Stimulated activated CD4-positive, alpha-beta T cell treated with anti-CD3 and anti-CD28 coated beads, Interleukin-1b, Interleukin-23, amount 100 ng/mL, for 1 hour (primary cell): ENCODE measurements around the gene ARL15.
"Not testable (repeated sequence)": the region's sequence is repeated elsewhere in the genome, so short reads cannot be mapped to it uniquely, and the experiment has no call there.

Experiments
- DNase-seq, 2 donors: peaks; one replicate each; pipeline ENCODE4 v3.0.0-alpha.2; 2020; ENCODE audit warnings: low read depth in 2 of 2

The ARL15 gene

GRCh38 chr5:54310433-54311175 lies at the start of gene ARL15:
ARL15 (minus strand) TSS chr5:54310573.
- peak; percentile 93 to 96 for DNase-seq

- DNase-seq = no peak
Observed at GRCh38 chr5:54360089-54360488, 49.7 kb upstream of the ARL15 start.

DNA sequence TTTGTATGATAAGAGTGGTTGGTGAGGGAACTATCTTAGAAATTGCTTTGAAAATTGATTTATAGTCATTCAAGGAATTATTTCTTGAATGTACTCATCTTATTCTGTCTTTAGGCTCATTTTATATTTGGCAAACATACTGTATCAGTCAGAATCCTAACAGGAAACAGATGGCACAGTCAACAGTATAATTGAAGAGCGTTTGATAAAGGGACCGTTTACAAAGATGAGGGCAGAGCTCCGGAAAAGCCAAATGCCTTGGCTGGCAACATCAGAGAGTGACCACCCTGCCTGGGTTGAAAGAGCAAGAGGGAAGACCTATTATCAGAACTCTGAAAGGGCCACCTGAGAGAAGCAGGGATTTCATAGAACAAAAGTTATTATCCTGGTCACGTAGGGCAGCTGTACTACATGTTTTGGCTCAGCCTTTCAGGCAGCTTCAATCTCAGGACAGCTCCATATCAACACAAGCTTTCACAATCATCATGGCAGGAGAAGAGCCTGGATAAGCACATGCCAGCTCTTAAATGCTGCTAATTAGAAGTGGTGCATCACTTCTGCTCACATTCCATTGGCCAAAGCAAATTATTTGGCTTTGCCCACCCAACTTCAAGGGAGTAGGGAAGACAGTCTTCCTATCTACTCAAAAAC lies 47.2 kb upstream of the ARL15 start:
- no peak for DNase-seq

- not testable (repeated sequence) for DNase-seq
Observed at GRCh38 chr5:54353933-54354564, 43.7 kb upstream of the ARL15 start.

DNA sequence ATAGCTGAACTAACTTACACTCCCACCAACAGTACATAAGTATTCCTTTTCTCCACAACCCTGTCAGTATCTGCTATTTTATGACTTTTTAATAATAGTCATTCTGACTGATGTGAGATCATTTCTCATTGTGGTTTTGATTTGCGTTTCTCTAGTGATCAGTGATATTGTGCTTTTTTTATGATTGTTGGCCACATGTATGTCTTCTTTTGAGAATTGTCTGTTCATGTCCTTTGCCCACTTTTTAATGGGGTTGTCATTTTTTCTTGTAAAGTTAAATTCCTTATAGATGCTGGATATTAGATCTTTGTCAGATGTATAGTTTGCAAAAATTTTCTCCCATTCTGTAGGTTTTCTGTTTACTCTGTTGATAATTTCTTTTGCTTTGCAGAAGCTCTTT lies 42.2 kb upstream of the ARL15 start:
- not testable (repeated sequence) for DNase-seq

DNA sequence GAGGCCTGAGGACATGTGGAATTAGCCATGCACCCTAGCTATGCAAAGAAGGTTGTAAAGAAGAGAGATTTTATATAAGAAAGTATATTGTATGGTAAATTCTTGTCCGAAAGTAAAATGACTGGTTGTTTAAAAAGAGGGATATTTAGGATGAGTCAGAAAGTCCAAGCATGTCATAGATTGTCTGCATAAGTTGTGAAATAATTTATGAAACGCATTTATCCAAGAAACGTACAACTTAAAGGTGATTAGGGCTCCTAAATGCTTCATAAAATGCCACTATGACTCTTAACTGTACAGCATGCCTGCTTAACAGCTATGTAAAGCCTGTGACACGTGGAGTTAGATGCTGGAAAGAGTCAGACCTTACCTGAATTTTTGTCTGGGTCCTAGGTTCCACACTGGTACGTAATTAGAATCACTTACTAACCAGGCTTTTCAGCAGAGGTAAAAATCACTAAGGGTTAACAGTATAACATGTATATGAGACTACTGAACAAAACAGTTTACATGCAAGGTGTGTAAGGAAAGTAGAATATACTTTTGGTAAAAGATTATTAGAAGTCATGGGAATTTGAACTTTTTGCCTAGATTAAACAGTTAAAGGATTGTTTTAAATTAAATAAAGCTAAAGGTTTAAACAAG lies 37.0 kb upstream of the ARL15 start:
- no peak for DNase-seq

- DNase-seq = no peak
Observed at GRCh38 chr5:54344653-54345052, 34.3 kb upstream of the ARL15 start.

DNA sequence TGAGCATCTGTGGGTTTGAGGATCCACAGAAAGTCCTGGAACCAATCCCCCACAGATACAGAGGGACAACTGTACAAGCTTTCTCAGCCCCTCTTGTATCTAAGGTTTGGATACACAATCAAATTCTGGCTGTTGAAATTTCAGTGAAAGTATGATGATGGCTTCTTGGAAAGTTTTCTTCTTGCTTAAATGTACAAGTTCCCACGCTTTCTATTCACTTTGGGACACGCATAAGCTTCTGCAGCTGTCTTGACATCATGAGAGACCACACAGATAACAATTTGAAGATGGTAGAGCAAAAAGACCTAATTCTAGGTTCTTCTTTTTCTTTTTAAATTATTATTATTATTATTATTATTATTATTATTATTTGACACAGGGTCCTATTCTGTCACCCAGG lies 31.6 kb upstream of the ARL15 start:
- DNase-seq = no peak

GRCh38 chr5:54337523-54337922 lies 27.1 kb upstream of the ARL15 start:
- no peak for DNase-seq

- DNase-seq = no peak
Observed at GRCh38 chr5:54332720-54333119, 22.3 kb upstream of the ARL15 start.

- DNase-seq = no peak
Observed at GRCh38 chr5:54329731-54330709, 19.6 kb upstream of the ARL15 start.

DNA sequence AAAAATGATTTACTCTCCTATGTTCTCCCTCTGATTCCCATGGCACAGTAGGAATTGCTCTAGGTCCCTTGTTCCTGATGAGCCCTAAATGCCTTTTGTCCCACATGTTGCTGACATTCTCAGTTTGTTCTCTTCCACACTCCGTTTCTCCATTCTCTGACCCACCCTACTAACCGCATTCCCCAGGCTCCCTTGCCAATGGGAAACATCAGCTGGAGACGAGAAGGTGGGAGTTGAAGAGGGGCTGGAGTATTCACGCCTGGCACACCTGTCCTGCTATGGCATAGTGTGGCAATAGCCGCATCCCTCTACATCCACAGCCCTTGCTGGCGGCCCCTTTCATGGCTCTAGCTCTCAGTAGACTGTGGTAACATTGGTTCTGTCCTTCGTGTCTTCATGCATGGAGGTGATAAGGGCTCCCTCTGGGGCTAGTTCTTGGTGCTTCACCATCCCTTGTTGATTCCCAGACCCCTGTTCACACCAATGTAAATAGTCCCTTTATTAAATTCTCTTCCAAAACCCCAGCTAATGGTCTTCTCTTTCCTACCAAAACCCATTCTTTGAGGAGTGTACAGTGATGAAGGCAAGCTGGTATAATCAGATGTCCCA lies 16.4 kb upstream of the ARL15 start:
- DNase-seq = no peak

DNA sequence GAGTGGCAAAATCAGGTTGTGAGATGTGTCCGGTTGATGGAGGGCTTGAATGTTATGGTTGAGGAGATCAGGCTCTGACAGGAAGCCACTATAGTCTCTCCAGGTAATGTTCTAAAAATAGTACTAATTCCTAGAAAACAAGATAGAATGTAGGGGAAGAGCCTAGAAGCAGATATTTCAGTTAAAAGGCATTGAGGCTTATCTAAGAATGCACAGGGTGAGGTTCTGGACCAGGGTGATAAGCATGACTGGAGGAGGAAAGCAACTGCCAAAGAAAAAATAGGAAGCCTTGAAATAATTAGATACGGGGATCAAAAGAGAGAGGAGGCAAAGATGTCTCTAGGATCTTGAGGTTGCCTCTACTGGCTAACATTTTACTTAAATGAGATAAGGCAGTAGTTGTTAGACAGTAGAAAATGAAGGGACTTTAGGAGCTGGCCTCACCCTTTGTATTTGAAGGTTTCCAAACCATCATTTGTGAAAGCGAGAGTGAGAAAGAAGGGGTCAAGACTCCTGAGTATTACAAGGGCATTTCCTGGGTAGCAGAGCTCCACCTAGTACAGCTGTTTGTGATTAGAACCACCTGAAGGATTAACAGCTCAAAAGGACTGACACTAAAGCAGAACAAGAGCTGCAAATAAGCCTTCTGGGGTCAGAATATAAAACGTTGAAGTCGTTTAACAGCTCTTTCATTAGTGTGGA lies 15.4 kb upstream of the ARL15 start:
- no peak for DNase-seq

DNA sequence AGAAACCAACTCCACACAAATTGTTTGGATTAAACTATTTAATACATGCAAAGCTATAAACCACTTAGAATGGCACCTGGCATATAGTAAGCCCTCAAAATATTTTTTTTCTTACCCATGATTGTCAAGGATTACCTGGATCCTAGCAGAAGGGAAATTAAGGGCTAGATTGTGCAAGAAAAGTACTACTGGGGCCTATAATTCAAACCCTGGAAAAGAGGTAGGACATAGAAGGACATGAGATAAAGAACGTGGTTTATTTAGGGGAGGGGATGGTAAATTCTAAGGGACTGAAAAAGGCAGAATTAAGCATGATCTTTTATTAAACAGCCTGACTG lies 14.9 kb upstream of the ARL15 start:
- DNase-seq = no peak

GRCh38 chr5:54324651-54325271 lies 14.4 kb upstream of the ARL15 start:
- no peak for DNase-seq

- DNase-seq = no peak
Observed at GRCh38 chr5:54323495-54323894, 13.1 kb upstream of the ARL15 start.

- no peak for DNase-seq
Observed at GRCh38 chr5:54320256-54320655, 9.9 kb upstream of the ARL15 start.

- DNase-seq = no peak
Observed at GRCh38 chr5:54317511-54318260, 7.3 kb upstream of the ARL15 start.
